IPS-15b (cell line): Measurements from ENCODE around the gene GOLGA6C.
"Not testable (repeated sequence)": the region's sequence is repeated elsewhere in the genome, so short reads cannot be mapped to it uniquely, and the experiment has no call there.

ENCODE experiments used
- H3K27me3 ChIP-seq: one replicate; pipeline ENCODE4 v1.6.1; 2013; ENCODE audit warnings: low read length; ENCODE audit not compliant: control insufficient read depth, insufficient read depth
- H3K36me3 ChIP-seq: one replicate; pipeline ENCODE4 v1.6.1; 2013; ENCODE audit warnings: low read length; ENCODE audit not compliant: control insufficient read depth, insufficient read depth
- H3K4me1 ChIP-seq: one replicate; pipeline ENCODE4 v1.6.1; 2013; ENCODE audit warnings: mild to moderate bottlenecking, low read length; ENCODE audit not compliant: control insufficient read depth, insufficient read depth
- H3K4me3 ChIP-seq: one replicate; pipeline ENCODE4 v1.5.1; 2013; ENCODE audit warnings: low read depth, low read length
- H3K9ac ChIP-seq: one replicate; pipeline ENCODE4 v1.6.1; 2013; ENCODE audit warnings: low read depth, mild to moderate bottlenecking, low read length
- H3K9me3 ChIP-seq: one replicate; pipeline ENCODE4 v1.6.1; 2013; ENCODE audit warnings: mild to moderate bottlenecking, low read length; ENCODE audit not compliant: control insufficient read depth, insufficient read depth

Gene GOLGA6C

GRCh38 chr15:75237316-75237982 is 20.7 kb upstream of the GOLGA6C start:
- Histone ChIP-seq H3K9me3 (no peaks in the 10 kb centered on the region), H3K4me3 (no peak overlapping the region), H3K4me1 (no peaks in the 10 kb centered on the region), H3K9ac (no peak overlapping the region), H3K27me3 (peaks cover 2% of the 10 kb centered on the region), H3K36me3 (no peaks in the 10 kb centered on the region)

- H3K4me1 ChIP-seq, result no peaks in the 10 kb centered on the region
- H3K9ac ChIP-seq, result no peak overlapping the region
- no peak overlapping the region for H3K4me3 ChIP-seq
- peaks cover 2% of the 10 kb centered on the region for H3K27me3 ChIP-seq
- H3K36me3 ChIP-seq, result no peaks in the 10 kb centered on the region
- no peaks in the 10 kb centered on the region for H3K9me3 ChIP-seq
These were observed 20.0 kb upstream of the GOLGA6C start for GRCh38 chr15:75238150-75238549.

GRCh38 chr15:75245741-75246140 is 12.4 kb upstream of the GOLGA6C start:
- H3K36me3 ChIP-seq, H3K27me3 ChIP-seq, H3K4me1 ChIP-seq, H3K4me3 ChIP-seq, H3K9ac ChIP-seq, H3K9me3 ChIP-seq: not testable (repeated sequence)

GRCh38 chr15:75248991-75249390 is 9.1 kb upstream of the GOLGA6C start:
- not testable (repeated sequence) for H3K4me3 ChIP-seq, H3K36me3 ChIP-seq, H3K4me1 ChIP-seq, H3K9me3 ChIP-seq, H3K27me3 ChIP-seq, H3K9ac ChIP-seq

GRCh38 chr15:75249726-75250125 is 8.4 kb upstream of the GOLGA6C start:
- H3K27me3 ChIP-seq, result no peaks in the 10 kb centered on the region
- no peaks in the 10 kb centered on the region for H3K9me3 ChIP-seq
- H3K9ac ChIP-seq, result no peak overlapping the region
- H3K36me3 ChIP-seq, result no peaks in the 10 kb centered on the region
- no peaks in the 10 kb centered on the region for H3K4me1 ChIP-seq
- H3K4me3 ChIP-seq, result no peak overlapping the region

- H3K36me3 ChIP-seq, H3K9me3 ChIP-seq, H3K27me3 ChIP-seq, H3K4me1 ChIP-seq, H3K4me3 ChIP-seq, H3K9ac ChIP-seq: not testable (repeated sequence)
These were observed 6.8 kb upstream of the GOLGA6C start for GRCh38 chr15:75251343-75251742.

GRCh38 chr15:75252285-75252684 is 5.8 kb upstream of the GOLGA6C start:
- H3K9me3 ChIP-seq, H3K4me3 ChIP-seq, H3K27me3 ChIP-seq, H3K9ac ChIP-seq, H3K4me1 ChIP-seq, H3K36me3 ChIP-seq: not testable (repeated sequence)

GRCh38 chr15:75258620-75259343 is 648 bp downstream of the GOLGA6C start:
- not testable (repeated sequence) for H3K4me1 ChIP-seq, H3K36me3 ChIP-seq, H3K9me3 ChIP-seq, H3K4me3 ChIP-seq, H3K27me3 ChIP-seq, H3K9ac ChIP-seq

- not testable (repeated sequence) for H3K27me3 ChIP-seq, H3K4me3 ChIP-seq, H3K4me1 ChIP-seq
These were observed 1.7 kb downstream of the GOLGA6C start for GRCh38 chr15:75259873-75260272.

GRCh38 chr15:75273751-75274359 is 15.7 kb downstream of the GOLGA6C start:
- H3K4me3 ChIP-seq, result not testable (repeated sequence)

More at GRCh38 chr15:75259873-75260272, 1.7 kb downstream of the GOLGA6C start:
- not testable (repeated sequence) for H3K9me3 ChIP-seq, H3K9ac ChIP-seq, H3K36me3 ChIP-seq

GRCh38 chr15:75274509-75275107 is 16.5 kb downstream of the GOLGA6C start:
- not testable (repeated sequence) for H3K36me3 ChIP-seq, H3K9ac ChIP-seq, H3K27me3 ChIP-seq, H3K4me1 ChIP-seq, H3K9me3 ChIP-seq, H3K4me3 ChIP-seq

More at GRCh38 chr15:75273751-75274359, 15.7 kb downstream of the GOLGA6C start:
- H3K9me3 ChIP-seq, H3K27me3 ChIP-seq, H3K36me3 ChIP-seq, H3K4me1 ChIP-seq, H3K9ac ChIP-seq: not testable (repeated sequence)

- not testable (repeated sequence) for H3K36me3 ChIP-seq, H3K4me1 ChIP-seq, H3K9ac ChIP-seq, H3K9me3 ChIP-seq, H3K27me3 ChIP-seq, H3K4me3 ChIP-seq
These were observed 17.5 kb downstream of the GOLGA6C start for GRCh38 chr15:75275617-75276016.
